Left forelimb (tissue), 1 donor: Measurements from ENCODE around the gene FHIT.

ENCODE experiments used
- DNase-seq: peaks from one replicate; pipeline ENCODE4 v3.0.0-alpha.2; 2018; ENCODE audit warnings: low spot score

The FHIT gene

DNA sequence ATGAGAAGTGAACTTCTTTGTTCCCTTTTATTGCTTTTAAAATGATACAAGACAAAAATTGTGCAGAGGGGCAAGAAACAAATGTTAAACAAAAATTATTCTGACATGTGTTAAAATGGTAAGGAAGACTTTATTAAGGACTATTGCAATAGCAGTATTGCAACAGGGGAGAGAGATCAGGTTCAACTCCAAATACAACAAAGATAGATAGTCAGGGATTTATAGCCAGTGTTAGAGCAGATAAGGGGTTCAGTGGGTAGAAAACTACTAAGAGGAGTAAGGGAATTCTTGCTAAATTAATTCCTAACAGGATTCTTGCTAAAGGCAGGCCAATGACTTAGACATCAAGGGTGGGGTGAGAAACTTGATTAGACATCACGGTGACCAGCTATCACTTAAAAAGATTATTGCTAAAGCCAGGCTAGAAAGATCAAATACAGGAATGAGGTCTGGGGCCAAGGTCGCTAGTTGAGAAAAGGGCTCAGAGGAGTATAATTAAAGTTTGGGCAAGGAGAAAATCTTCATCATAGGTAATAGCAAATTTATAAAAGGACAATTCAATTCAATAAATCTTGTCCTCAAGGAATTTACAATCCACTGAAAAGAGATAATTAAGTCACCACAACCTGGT, 81.5 kb downstream of the FHIT start:
- DNase-seq = no peak

DNA sequence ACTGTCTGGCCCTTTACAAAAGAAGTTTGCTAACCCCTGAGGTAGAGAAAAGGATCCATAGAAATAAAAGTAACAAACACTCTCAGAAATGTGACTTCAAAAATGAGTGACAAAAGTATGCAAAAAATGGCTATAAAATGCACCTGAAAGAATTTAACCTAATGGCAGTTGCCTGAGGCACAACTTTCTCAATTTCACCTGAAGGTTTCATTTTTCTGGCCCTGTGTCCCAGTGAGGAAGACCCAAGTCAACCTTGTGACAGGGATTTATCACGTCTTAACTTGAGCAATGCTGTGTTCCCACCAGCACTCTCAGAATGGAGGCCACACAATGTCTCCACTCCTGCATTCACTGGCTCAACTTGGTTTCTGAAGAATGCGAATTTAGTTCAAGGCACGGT, 83.0 kb downstream of the FHIT start:
- no peak for DNase-seq

DNA sequence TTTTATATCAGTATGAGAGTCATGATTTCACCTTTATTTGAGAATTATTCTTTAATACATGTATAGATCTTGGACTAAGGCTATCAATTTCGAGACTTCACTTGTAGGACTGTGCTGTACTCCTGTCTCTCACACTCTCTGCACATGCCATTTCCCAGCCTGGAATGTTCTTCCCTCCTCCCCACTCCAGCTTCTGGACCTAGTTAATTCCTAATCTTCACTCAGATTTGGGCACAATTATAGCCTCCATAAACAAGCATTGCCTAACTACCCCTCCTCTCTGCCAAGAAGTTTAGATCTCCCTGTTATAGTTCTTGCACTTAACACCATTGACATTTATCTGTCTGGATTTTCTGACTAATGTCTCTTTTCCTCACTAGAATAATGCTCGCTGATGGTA, 88.3 kb downstream of the FHIT start:
- DNase-seq = no peak

DNA sequence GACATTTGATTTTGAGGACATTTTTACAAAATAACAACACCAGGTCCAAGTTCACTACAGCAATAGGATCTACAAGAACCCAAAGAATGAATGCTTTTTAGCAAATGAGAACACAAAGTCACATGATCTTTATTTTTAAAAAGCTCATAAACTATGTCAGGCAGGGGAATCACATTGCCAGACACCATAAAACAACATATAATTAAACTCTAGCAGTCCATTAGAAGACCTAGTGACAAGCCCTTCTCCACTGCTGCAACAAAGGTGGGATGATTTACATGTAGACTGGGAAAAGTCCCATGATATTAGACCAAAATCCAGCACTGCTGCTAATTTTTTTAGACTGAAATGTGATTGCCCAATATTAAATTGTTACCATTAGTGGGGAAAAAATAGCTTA, 92.6 kb downstream of the FHIT start:
- DNase-seq = no peak

DNA sequence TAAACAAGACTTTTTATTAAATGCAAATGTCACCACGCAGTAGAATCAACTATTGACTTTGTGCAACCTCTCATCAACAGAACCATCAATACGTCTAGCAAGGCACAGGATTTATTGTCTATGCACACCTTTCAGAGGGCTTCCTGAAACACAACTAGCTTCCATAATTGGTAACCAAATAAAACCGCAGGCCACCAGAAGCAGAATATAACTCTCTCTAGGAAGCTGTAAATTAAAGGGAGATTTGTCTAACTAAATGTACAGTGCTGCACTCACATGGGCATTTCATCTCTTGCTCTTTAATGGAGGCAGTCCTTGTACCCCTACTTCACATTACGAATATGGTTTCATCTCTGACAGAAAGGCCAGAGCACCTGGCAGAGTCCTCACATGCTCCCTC, 93.0 kb downstream of the FHIT start:
- no peak for DNase-seq

DNA sequence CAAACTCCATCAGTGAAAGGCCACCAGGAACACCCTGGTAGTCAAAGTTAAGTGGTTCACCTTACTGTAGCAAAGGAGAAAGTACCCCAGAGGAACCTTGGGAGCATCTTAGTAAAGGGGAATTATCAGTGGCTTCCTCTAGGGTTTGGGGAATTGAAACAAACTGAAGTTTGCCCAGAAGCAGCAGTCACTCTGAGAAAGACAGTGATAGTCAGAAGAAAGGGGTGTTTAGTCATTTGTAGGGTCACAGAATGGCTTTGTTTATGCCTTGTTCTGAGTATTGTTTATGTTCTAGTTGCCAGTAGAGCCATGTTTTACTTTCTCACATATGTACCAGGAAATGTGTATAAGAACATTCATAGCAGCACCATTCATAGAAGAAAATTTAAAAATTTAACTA, 93.8 kb downstream of the FHIT start:
- DNase-seq = no peak

DNA sequence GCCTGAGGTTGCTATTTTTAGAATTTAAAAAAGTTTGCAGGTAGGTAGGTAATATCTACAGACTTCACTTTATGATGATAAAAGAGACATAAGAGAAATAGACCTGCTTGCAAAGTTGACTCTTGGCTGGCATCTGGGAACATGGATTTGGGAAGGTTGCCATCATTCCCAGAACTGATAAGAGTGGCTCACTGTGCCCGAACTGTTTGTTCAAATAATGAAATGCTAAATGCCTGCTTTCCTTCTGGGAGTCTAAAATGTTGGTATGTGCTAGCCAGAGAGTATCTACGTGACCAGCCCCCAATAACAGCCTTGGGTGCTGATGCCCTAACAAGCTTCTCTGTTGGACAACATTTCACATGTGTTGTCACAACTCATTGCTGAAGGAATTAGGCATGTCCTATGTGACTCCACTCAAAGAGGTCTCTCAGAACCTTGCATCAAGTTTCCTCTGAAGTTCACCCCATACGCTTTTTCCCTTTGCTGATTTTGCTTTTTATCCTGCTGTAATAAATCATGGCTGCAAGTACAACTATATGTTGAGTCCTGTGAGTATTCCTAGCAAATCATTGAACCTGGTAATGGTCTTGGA, 95.5 kb downstream of the FHIT start:
- no peak for DNase-seq

DNA sequence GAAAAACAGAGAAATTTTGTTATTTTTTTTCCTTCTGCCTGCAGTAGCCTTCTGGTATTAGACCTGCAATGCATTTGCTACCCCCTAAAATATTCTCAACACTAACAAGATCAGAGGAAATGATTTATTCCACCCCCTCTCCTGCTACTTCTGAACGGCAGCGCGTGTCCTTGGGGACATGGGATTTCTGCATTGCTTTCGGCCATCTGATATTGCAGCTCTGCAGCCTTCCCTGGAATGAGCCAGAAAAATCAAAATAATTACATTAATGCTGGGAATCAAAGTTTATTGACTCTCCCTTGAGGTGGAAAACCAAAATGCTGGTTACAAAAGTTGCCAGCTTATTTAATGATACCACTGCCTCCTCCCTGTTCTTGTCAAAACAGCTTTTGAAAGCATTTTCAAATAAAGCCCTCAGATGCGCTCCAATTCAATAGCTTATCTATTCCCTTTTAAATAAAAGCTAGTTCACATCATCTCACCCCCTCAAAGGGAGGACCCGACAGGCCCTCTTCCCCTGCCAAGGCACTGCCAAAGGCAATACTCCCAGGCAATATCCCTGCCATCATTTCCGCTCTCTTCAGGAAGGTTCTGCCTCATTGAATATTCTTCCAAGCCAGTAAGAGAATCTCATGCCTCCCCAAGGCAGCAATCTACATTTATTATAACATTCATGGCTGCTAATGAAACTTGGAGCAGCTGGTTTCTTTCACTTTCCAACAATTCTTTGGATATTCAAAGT, 96.6 kb downstream of the FHIT start:
- no peak for DNase-seq

DNA sequence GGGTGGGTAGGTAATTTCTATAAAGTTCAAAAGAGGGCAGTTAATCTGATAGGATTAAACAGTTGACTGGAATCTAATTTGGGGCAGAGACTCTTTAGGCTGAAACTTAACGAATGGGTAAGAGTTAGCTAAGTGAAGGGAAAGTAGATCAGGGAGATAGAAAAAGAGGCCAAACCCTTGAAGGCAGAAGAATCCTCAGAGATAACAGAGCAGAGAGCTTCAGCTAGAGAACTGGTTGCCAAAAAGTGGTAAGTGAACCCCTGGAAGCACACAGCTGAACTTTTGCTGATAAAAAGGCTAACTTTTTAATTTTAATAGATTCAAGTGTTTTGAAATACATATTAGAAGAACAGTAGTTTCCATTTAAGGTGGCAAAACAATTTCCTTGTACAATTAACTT, 99.2 kb downstream of the FHIT start:
- DNase-seq = no peak

DNA sequence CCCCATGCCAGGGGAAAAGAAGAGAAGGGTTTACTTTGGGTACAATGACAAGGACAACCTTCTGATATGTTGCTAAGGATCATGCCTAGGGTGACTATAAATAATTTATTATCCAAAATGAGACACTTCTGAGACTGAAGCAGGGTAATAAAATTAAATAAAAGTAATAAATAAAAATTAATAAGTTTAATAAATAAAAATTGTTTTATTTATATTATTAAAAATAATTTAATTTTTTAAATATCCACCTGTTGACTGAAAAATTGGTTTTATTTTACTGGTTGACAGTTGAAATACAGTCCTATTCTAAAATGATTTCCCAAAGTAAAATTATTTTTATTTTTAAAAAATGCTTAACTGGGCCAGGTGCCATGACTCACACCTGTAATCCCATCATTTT, 102.0 kb downstream of the FHIT start:
- no peak for DNase-seq

DNA sequence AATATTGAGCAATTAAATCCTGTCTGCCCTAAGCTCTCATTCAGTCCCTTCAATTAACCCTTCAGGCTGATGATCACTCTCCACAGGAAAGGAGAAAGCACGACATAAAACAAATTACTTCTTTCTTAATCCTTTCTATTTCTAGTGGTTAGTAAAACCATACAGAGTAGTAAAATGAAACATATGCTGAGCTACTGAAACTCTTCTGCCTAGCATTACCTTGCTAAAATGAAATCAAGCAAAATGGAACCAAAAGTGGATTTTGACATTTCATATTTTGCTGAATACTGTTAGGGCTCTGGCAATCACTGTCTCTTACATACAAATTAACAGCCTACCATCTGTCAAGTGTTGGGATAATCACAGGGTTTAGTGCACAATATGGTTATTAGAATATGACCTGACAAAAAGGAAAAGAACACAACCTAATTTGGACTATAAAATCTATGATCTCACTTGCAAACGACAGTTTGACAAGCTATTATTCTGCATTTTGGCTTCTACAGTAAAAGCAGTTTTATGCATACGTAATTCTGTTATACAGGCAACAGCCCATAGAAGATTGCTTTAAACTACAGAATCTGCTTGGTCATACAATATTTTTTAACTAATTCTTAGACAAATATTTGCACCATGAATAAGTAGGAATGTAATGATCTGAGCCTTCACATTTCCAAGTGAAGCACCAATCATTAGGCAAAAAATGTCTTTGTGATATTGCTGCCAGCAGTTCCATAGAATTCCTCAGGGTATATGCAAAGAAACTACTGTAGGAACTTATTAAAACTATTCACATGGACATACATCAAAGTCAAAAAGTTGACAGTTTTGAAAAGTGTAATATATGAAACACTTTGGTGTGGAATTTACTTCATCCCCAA, 105.0 kb downstream of the FHIT start:
- DNase-seq = no peak

DNA sequence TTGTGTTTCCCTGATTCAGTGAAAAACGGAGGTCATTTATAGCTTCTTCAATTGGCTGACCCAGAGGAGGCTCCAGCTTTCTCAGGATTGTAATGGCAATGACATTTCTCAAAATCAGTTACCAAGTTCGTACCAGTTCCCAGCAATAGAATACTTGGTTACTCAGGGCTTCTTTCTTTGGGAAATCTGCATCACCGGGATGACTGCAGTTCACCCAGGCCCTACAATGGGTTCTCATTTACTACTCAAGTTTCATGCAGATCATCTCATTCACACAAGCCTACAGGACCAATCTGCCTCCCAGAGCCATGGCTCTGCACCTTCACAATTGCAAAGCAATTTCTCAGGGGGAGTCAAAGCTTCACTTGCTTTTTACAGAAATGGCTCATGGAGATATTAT, 109.6 kb downstream of the FHIT start:
- DNase-seq = no peak

DNA sequence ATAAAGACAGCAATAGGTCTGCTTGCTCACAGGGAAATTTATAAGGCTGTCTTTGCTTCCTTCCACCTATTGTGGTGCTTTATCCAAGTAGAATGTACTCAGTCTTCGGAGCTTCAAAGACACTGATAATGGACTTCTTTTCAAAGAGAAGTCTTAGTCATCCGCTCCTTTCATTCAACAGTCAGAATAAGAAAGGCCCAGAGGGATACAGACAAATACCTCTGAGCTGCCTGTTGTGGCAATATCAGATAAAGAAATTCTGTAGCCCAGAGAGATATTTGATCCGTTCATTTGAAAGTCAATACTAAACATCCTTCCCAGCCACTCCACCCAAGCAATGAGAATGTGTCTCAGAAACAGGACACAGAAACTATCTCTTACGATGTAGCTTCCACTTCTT, 110.0 kb downstream of the FHIT start:
- DNase-seq = no peak

DNA sequence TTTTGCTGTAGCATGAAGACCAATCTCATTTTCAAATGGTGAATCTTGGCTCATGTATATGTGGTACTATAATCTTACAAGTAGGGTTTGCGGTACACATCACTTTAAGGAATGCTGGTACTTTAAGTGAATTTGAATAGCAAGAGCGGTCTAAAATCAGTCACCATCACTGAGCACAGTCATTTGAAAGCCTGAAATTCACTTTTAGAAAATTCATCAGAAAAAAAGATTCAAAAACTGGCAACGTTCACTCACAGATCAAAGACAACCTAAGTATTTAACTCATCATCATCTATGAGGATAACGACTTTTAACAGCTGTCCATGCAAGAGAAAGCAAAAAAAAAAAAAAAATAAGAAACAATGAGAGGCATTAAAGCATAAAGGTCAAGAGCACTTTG, 111.6 kb downstream of the FHIT start:
- DNase-seq = no peak

DNA sequence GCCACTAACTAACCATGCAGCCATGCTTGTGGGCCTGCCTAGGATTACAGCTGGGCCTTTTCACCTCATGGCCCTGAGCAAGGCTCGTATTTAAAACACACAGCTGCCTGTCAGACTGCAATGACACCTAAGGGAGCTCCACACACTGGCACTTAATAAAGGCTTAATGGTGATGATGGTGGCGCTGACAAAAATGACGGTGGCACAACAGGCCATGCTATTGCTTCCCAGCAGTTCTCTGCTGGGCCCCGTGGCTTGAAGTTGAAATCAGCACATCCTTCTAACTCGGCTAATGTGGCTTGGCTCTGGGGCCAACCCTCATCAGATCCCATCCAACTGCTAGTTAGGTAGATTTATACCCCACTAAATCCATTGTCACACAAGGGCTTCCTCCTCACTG, 112.9 kb downstream of the FHIT start:
- DNase-seq = no peak

DNA sequence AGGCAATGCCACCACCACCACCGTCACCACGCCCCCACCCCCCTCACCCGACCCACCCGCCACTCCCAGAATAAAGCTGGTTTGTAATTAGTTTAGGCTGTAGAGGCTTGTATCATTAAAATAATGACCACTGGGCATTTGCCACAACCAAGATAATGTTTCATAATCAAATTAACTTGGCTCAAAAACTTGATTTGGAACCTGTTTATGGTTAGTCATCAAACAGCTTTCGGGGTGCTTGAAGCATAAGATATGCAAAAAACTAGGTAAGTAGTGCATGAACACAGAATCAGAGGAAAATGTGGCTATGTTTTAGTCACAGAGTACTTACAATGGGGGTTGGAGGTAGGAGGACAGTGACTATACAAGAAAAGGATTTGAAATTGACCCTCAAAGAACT, 115.1 kb downstream of the FHIT start:
- no peak for DNase-seq

DNA sequence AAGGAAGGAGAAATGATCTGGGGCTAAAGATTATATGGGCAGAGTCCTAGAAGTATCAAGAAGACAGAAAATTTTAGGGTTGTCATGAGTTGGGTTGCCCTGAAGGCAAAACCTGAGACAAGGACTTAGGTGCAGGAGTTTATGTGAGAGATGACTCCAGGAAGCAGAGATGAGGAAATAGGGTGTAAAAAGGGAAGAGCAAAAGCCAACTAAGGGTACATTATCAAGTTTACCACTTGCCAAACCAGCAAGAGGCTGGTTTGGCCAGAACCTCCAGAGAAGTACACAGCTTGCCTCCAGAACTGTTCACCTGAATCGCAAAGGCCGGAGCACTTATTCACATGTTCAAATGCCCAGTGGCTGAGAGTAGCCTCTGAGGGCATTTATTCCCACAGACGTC, 116.7 kb downstream of the FHIT start:
- no peak for DNase-seq

DNA sequence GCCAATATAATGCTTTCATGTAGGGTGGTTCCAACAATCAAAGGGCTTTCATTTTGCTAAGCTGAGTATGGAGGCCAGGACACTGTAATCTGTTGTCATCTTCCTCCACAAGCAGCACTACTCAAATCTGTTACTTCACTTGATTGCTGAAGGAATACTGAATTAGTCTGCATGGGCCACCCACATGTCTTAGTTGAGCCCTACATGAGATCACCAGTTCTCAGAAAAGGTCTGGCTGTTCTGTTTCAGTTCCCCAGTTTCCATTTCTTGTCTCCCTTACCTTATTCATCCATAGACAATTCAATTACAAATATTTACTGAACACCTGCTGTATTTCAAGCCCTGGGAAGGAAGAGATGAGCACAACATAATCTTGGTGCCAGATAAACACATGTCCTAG, 119.2 kb downstream of the FHIT start:
- no peak for DNase-seq

DNA sequence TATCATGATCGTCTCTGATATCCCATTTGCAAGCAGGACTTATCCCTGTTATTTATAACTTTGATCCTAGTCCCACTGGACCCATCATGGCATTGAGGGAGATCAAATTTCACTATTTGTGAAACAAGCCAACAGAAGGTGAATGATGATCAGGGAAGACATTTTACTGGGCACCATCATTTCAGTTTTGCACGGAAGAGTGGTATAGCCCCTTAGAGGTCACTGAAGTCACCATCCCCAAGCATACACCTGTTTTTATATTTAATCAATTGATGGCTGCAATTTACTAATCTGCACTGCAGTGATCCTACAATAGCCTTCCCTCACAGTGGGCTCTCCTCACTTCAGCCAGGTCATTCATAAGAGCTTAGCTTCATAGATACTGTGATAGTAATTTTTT, 132.4 kb downstream of the FHIT start:
- no peak for DNase-seq

DNA sequence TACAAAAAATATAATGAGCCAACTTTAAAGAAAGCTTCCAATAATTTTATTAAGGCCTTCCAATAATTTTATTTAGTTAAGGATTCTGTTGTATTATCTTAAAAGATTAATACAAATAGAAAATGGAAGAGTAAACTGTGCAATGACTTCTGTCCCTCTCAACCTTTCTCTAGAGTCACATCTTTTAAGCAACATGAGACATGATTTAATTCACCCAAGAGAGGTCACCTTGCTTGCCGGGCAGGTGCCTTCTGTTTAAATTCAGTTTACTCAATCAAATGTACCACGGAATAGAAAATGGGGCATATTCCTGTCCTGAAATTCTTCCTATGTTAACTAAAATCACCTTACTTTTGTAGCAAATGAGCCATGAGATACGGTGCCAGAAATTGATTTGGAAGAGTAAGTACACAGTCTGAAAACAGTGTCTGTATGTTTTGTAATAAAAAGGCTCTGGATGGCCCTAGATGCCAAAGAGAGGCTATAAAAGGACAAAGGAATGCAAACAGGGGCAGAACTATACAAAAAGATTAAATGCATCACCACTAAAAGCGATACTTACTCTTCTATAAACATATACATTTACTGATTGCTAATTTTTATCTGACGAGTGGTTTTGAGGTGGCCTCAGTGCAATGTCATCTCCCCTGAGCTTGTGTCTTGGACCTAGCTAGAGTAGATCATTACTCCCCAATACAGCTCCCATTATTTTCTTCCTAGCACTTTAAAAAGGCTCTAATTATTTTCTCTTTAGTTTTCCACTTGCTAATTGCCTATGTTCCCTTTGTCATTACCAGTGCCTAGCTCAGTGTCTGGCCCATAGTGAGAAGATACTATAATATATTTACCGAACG, 134.0 kb downstream of the FHIT start:
- DNase-seq = no peak

DNA sequence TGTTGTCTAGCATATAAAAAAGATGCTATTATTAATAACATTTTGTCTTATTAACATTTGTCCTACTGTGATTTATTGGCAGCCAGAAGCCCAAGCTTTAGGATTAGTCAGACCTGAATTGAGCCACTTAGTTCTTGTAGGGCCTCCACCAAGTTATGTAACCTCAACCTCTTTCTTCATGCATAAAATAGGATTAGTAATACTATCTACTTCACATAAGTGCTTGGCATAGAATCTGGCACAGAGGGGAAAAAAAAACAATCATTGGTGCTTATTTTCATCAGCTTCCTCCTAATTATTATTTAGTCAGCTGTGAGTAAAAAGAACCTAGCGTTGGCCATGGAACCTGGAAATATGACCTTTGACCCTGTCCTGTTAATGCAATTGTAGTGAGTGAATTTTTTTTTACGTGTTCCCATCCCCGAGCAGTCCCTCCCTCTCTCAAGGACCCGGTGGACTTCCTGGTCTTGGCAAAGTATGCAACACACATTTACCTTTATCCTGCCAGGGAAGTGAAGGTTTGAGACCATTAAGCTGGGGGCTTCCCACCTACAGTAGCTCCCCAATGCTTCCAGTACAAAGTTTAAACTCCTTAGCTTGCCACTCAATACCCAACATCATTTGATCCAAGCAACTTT, 136.8 kb downstream of the FHIT start:
- DNase-seq = no peak
